Brain pericyte (primary cell): ENCODE measurements around the gene RCAN2.

ENCODE experiments used
- DNase-seq: peaks from one replicate; pipeline ENCODE4 v3.0.0-alpha.2; 2012; ENCODE audit warnings: low read depth, low spot score

Gene RCAN2

DNA sequence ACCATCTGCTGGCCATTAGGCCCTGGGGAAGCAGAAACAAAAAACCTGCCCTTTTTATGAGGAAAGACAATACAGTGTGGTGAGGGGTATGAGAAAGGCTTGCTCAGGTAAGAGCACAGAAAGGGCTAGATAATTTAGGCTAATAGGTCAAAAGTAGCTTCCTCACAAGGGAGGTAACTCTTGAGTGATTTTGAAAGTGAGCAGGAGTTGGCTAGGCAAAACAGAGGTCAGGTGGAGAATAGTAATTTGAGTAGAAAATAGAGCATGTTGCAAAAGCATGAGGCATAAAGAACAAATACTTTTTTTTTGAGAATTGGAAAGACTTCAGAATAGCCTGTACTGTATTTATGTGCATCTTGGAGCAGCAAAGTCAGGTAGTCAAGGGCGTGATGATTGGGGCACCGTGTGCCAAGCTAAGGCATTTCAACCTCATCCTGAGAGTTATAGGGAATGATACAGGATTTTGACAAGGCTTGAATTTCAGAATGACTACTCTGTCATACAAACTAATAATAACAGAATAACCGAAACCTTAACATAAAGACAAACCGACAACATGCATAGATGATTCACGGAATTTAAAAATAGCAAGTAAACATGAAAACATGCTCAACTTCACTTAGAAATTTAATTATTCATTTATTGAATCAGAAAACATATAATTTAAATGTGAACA, 197.5 kb downstream of the RCAN2 start:
- no peak for DNase-seq

GRCh38 chr6:46291880-46292279, 199.4 kb downstream of the RCAN2 start:
- no peak for DNase-seq

GRCh38 chr6:46291275-46291633, 200.0 kb downstream of the RCAN2 start:
- DNase-seq = no peak

DNA sequence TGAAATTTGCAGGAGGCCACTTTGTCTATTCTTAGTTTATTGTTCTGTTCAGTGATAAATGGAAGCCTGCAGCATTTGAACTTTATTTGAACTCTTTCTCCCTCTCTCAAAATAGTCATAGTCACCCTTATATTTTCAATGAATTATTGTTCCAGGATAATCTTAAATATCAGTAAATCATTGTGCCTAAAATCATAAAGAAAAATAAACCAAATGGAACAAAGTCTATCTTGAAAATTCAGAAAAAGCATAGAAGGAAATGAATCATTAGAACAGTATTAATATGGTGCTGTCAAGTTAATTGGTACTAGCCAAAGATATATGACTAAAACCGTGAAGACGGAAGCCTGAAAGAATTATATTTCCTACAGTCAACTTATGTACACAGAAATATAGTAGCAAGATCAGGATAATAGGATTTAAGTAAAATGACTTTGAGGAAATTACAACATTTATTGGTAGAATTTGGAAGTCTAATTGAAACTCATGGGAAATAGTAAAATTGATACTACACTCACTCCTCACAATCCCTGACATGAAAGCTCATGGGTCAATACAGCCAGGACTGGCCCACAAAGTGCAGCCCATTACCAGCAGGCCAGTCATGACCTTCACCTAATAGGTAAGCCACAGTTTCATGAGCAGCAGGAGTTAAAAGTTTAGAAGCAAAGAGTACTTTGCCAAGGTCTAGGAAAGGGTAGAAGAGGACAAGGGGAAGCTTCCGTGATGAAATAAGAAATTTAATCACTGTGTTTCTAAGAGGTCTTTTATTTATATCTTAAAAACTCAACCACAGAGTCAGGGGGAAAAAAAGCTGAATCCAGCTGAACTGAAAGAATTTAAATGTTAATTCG, 200.6 kb downstream of the RCAN2 start:
- no peak for DNase-seq

GRCh38 chr6:46289898-46290297, 201.4 kb downstream of the RCAN2 start:
- no peak for DNase-seq

DNA sequence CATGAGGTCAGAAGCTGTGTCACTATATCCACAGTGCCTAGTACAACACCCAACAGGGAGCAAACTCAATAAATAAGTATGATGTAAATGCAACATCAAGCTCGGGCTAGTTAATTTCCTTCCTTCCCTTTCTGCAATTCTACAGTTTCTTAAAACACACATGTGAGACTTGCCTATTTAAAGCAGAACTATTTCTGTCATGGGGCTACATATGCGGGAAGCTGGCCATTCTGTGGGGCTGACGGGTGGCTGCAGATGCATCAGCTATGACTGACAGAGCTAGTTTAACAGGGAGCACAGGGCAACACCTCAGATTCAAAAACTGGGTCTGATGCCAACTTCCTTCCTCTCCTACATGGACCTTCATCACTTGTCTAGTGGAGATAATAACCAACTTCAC, 202.4 kb downstream of the RCAN2 start:
- DNase-seq = no peak

DNA sequence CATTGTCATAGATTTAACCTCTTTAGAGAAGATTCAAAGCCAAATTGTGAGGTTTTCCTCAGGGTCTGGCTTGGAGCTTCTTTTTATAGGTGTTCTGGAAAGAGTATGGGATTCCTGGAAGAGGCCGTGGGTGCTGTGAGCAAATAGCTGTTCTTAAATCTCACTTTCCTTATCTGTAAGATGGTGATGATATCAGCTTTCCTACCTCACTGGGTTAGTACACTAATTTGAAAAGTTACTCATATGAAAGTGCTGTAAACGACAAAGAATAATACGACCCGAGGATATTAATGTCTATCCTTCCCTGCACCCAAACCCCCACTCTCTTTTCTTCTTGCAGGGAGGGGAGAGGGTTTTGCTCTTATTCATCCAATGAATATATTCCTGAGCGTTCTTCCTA, 203.6 kb downstream of the RCAN2 start:
- DNase-seq = no peak

- no peak for DNase-seq
Measured at GRCh38 chr6:46287043-46287442, 204.2 kb downstream of the RCAN2 start.

DNA sequence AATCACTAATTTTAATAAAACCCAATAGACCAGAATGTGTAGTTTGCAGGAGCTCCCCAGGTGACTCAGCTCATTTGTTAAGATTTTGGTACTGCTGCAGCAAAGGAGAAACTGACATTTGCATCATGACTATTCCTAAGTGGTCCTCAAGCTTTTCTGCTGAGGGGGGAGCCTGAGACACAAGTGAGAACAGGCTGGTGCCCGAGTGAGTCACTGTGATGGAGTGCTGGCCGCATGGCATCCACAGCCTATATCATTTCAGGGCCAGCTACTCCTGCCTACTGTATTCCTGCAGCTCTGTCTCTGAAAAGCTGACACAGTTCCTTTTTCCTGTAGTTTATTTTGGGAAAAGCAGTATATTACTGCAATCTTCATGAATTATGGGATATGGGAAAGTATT, 206.8 kb downstream of the RCAN2 start:
- DNase-seq = no peak

- DNase-seq = no peak
Measured at GRCh38 chr6:46281110-46281509, 210.1 kb downstream of the RCAN2 start.

- no peak for DNase-seq
Measured at GRCh38 chr6:46279874-46280273, 211.4 kb downstream of the RCAN2 start.

- no peak for DNase-seq
Measured at GRCh38 chr6:46276576-46277142, 214.6 kb downstream of the RCAN2 start.

- no peak for DNase-seq
Measured at GRCh38 chr6:46274502-46274901, 216.7 kb downstream of the RCAN2 start.

DNA sequence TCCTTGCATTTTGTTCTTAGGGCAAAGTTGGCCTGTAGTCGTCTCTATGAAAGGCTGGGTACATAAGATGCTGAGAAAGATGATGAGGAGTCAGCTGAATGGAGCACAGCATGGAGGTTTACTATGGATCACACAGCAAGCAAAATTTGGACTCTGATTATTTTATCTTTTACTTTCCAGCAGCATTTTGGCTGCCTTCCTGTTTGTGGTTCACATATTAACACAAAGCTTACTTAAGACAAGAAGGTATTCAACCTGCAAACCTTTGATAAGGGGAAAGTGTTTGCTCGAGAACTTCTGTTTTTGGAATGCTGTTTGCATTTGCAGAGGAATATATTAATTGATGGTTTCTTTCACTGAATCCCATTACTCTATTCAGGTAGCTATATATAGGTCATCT, 217.3 kb downstream of the RCAN2 start:
- DNase-seq = no peak

DNA sequence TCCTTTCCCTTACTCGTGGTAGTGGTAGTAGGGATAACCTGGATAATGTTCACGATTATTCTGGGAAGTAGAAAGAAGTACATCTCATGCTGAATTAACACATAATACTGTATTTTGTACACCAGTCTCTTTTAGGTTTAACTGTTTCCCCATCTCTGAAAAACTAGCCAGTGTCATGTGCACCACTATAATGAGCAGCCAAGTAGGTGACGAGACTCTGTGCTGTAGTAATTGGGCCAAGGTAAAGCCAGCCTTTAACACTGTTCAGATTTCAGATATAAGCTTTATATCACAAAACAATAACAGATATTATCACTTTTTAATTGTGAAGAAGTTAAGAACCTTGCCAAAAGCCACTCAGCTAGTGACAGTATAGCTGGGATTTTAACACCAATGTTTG, 219.5 kb downstream of the RCAN2 start:
- no peak for DNase-seq

DNA sequence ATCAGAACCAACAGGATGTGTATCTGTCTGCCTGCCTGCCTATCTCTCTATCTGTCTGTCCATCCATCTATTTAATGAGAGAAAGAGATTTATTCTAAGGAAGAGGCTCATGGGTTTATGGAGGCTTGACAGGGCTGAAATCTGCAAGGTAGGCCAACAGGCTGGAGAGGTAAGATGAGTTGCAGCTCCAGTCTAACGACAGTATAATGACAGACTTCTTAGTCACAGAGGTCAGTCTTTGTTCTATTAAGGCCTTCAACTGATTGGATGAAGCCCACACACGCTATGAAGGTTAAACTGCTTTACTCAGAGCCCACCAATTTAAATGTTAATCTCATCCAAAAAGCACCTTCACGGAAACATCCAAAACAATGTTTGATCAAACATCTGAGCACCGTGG, 220.1 kb downstream of the RCAN2 start:
- no peak for DNase-seq

- DNase-seq = no peak
Measured at GRCh38 chr6:46270336-46270735, 220.9 kb downstream of the RCAN2 start.

DNA sequence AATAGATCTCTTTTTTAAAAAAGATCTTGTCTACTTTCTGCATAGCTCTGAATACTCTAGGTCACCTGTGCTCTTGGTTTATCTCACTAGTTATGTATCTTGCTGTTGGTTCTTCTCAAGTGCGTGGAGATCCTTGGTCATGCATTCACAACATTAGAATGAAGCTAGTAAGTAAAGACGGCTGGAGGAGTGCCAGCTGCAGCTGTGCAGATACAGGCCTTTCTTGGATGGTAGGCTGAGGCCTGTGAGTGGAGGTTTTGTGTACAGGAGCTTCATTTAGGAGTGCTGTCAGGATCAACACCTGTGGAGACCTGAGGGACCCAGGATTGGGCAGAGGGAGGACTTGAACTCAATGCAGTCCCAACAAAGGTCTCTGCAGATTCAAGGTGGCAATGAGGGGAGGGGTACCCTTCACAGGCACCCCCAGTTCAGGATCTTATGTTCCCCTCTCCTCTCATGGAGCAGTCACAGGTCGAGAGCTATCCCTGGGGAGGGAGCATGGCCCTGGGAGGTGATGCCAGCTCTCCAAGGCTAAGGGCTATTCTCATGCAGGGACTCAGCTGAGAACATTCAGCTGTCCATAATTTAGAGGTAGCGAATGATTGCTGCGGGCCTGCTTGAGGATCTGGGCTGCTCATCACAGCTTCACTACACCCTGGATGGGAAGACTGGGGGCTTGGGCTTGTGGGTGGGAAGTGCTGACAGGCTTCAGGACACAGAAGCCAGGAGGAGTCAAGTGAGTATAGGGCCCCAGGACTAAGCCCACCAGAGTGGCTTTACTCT, 221.6 kb downstream of the RCAN2 start:
- no peak for DNase-seq

DNA sequence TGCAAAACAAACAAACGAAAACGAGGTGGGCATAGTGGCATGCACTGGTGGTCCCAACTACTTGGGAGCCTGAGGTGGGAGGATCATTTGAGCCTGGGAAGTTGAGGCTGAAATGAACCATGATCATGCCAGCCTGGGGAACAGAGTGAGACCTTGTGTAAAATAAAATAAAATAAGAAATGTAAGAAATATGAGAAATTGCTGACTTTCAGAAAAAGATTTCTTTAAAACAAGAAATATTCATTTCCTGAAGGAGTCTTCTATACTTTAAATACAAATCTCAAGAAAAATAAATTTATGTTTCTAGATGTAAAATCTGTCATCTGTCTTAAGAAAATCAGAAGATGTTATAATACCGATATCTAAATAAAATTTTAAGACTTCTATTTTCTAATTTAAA, 223.7 kb downstream of the RCAN2 start:
- no peak for DNase-seq

- no peak for DNase-seq
Measured at GRCh38 chr6:46265373-46265772, 225.9 kb downstream of the RCAN2 start.

DNA sequence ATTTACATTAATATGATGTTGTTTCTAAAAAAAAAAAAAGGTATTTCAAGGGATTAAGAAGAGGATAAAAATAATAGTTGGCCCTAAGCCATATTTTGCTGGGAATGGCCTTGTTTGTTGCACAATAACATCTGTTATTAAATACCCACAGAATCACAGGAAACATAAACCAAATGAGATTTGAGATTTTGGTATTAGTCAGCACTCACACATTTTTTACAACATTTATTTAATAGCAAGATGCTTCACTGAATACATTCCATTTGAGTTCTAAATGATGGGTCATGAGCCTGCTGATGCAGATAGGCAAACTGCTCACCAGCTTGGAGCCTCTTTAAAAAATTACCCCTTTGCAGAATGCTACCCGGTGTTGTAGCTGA, 227.6 kb downstream of the RCAN2 start:
- DNase-seq = no peak
